Activated naive CD4-positive, alpha-beta T cell treated with anti-CD3 and anti-CD28 coated beads, Interleukin-2, amount 50 U/mL, for 16 hours (primary cell): ENCODE results near the gene CELSR2.
"Not testable (repeated sequence)": the region's sequence is repeated elsewhere in the genome, so short reads cannot be mapped to it uniquely, and the experiment has no call there.

Experiments used
- DNase-seq: peaks from one replicate; pipeline ENCODE4 v3.0.0-alpha.2; 2020

The CELSR2 gene, protein sequence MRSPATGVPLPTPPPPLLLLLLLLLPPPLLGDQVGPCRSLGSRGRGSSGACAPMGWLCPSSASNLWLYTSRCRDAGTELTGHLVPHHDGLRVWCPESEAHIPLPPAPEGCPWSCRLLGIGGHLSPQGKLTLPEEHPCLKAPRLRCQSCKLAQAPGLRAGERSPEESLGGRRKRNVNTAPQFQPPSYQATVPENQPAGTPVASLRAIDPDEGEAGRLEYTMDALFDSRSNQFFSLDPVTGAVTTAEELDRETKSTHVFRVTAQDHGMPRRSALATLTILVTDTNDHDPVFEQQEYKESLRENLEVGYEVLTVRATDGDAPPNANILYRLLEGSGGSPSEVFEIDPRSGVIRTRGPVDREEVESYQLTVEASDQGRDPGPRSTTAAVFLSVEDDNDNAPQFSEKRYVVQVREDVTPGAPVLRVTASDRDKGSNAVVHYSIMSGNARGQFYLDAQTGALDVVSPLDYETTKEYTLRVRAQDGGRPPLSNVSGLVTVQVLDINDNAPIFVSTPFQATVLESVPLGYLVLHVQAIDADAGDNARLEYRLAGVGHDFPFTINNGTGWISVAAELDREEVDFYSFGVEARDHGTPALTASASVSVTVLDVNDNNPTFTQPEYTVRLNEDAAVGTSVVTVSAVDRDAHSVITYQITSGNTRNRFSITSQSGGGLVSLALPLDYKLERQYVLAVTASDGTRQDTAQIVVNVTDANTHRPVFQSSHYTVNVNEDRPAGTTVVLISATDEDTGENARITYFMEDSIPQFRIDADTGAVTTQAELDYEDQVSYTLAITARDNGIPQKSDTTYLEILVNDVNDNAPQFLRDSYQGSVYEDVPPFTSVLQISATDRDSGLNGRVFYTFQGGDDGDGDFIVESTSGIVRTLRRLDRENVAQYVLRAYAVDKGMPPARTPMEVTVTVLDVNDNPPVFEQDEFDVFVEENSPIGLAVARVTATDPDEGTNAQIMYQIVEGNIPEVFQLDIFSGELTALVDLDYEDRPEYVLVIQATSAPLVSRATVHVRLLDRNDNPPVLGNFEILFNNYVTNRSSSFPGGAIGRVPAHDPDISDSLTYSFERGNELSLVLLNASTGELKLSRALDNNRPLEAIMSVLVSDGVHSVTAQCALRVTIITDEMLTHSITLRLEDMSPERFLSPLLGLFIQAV (N-terminal part only)

DNA sequence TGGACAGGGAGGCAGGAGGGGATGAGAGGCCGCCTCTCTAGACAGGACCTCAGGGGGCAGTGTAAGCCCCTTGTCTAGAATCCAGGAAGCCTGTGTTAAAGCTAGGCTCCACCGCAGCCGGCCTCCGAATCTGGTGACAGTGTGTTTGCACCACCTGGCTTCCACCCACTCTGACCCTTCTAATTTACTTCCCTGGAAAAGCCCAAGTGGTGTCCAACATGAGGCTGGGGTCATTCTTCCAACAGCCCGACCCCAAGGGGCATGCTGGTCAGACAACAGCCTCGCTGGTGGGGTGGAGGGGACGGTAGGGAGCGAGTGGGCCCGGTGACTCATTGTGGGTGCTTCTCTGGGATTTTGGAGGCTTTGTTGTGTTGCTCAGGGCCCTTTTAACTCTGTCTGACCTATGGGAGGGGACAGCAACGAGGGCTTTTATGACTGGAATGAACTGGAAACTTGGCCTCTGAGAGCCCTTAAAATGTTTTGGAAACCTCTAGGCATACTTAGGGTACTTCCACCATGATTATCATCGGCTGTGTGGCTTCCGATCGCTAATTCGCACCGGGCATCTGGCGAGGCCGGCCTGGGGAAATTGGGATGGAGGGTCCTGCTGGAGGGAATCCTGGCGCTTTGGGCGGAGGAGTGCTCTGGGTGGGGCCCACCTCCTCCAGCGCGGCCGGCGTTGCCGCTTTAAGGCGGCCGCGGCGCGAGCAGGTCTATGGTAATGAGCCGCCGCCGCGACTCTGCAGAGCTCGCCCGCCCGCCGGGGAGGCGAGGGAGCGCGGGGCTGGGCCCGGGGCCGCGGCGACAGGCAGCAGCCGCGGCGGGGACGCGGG, at the start of gene CELSR2:
CELSR2 (plus strand) TSS at position 743 of the 833 bp plus-strand sequence. CDS start 541 bp downstream, outside the sequence.
- DNase-seq: peak; percentile 65

DNA sequence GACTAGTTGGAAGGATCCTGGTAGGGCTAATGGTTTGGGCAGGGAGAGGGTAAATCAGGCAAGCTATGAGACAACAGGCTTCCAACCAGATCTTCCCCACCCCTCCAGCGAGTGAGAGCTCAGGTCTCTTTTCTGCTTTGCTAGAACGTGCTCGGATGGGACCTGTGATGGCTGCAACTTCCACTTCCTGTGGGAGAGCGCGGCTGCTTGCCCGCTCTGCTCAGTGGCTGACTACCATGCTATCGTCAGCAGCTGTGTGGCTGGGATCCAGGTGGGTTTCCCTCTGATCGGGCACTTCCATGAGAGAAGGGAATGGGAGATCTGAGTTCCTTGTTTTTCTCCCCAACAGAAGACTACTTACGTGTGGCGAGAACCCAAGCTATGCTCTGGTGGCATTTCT, 49.6 kb upstream of the CELSR2 start:
- DNase-seq: peak; percentile 17

DNA sequence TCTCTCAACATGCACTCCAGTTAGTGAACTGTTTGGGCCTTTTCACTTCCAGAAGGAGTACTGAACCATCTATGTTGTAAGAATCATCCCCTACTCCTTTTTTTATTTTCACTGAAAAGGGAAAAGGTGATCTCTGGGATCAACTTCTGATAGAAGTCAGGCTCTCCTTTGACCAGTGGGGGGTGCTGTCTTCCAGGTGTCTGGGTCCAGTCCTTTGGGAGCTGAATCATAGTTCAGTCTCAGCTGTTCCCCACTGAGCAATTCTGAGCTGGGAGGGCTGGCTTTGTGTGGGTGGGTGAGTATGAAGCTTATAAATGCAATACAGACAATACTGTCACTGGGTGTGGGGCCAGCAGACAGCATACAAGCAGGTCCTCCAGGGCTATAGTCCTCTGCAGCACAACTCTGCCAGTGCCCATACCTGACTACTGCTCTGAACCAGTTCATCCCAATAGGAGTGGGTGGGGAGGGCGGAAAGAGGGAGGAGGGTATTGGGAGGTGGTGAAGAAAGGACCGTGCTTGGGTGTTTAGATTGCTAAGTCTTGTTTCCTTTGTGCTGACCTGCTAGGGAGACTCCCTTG, 48.1 kb upstream of the CELSR2 start:
- DNase-seq: peak; percentile 77

DNA sequence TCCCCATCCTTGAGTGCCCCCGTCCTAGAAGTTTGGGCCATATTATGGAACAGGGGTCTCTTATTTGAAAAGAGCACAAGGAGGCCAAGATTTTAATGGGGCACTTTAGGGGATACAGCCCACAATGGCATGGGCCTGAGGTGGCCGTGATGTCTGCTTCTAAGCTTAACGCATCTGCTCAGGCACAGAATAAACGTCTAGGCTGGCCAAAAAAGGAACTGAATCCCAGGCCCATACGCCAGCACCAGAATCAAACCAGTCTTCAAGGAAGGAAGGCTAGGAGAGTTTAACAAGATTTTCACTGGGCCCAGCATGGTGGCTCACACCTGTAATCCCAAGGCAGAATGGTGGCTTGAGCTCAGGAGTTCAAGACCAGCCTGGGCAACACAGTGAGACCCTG, 44.9 kb upstream of the CELSR2 start:
- no peak for DNase-seq

DNA sequence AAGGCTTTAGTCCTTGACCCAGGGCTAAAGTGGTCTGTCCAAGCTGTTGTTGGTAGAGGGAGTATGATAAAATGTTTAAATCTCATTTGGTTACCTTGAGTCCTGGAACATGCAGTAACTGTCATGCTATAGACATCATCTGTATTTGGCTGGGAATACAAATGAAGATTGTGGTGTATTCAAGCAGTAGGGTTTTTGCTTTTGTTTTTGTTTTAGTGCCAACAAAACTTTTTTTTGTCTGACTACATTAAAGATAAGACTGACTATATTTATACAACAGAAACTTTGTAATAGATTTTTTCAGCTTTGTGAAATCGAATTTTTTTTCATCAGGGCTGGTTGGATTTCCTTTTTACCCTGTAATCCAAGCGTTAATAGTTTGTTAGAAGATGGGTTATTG, 43.0 kb upstream of the CELSR2 start:
- no peak for DNase-seq

DNA sequence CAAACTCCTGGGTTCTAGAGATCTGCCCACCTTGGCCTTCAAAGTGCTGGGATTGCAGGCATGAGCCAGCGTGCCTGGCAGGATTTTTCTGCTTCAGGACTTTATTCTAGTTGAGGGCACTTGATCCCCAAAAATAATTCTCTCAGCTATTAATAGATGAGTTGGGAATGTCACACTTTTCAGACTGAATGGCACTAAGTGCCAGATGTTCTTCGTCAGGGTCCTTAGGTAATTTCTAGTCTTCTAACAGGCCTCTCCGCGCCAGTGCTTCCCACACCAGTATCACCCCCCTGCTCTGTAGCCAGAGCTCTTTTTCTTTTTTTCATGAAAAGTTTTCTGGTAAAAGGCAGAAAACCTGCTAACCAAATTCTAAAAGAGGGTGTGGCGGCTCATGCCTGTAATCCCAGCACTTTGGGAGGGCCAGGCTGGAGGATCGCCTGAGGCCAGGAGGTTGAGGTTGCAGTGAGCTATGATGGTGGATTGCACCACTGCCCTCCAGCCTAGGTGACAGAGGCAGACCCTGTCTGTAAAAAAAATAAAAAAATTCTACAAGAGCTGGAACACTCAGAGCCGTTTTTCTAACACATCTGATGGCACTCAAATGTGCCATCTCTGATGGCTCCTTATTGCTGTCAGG, 41.8 kb upstream of the CELSR2 start:
- no peak for DNase-seq

DNA sequence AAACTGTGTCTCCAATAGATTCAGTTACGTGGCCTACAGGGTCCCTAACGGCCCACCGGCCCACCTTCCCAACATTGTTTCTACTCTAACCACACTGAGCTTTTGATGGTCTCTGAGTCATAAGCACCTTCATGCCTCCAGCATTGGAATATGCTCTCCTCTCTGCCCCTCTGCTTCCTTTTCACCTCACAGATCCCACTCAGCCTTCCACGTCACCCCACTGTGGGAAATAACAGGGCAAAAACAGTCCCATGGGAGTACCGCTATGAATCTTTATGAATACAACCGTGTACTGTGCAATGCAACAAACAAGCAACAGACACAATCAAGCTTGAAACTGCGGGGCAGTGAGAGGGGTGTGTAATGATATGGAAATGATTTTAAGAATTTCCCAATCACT, 40.9 kb upstream of the CELSR2 start:
- DNase-seq: no peak

DNA sequence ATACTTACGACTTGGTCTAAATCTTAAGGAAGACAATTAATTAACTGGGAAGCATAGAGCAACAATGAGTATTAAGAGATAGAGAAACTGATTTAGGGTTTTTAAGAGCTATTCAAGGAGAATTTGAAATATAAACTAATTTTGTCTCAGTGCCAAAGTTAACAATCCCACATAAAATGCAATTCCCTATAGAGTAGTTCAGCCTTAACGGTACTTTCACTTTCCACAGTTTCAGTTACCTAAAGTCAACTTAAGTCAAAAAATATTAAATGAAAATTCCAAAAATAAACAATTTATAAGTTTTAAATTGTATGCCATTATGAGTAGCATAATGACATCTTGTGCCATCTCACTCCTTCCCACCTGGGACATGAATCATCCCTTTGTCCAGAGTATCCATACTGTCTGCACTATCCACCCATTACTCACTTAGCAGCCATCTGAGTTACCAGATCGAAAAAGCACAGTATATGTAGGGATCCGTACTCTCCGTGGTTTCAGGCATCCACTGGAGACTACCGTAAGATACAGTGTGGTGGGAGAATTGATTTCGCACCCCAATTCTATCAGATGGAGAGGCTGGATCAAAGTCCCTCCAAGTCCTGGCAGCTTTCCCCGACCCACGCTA, 40.4 kb upstream of the CELSR2 start:
- DNase-seq: no peak

DNA sequence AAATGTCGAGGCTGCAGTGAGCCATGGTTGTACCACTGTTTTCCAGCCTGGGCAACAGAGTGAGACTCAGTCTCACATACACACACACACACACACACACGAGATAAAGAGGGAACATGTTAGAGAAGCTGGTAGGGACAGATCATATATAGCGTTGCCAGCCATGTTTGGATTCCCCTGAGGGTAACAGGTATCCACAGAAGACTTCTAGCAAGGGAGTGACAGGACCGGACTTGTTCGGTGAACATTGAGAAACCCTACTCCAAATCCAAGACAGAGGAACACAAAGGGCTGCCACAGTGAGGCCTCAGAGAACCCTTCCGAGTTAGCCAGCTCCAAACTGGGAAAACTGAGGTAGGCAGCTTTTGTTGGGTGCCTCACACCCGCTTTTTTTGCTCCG, 39.3 kb upstream of the CELSR2 start:
- DNase-seq: no peak

DNA sequence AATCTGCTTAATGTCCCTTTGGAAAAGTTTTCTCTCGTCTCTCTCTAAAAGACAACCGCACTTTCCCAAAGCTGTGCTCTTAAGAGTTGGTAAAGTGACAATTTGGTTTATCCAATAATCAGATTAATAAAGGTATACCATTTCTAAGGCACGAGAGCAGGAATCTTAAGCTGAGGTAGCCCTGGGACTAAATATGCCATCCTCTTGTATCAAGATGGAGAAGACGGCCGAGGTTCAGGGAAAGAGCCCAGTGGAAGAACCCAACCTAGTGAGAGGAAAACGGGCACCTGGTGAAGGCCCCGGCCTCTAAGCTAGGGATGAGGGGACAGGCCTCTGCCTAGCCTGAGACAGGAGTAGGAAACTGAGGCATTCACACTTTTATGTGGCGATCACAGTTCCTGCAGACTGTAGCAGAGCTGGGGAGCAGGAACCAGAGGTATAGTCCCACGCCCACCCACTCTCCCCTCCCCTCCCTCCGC, 36.0 kb upstream of the CELSR2 start:
- no peak for DNase-seq

DNA sequence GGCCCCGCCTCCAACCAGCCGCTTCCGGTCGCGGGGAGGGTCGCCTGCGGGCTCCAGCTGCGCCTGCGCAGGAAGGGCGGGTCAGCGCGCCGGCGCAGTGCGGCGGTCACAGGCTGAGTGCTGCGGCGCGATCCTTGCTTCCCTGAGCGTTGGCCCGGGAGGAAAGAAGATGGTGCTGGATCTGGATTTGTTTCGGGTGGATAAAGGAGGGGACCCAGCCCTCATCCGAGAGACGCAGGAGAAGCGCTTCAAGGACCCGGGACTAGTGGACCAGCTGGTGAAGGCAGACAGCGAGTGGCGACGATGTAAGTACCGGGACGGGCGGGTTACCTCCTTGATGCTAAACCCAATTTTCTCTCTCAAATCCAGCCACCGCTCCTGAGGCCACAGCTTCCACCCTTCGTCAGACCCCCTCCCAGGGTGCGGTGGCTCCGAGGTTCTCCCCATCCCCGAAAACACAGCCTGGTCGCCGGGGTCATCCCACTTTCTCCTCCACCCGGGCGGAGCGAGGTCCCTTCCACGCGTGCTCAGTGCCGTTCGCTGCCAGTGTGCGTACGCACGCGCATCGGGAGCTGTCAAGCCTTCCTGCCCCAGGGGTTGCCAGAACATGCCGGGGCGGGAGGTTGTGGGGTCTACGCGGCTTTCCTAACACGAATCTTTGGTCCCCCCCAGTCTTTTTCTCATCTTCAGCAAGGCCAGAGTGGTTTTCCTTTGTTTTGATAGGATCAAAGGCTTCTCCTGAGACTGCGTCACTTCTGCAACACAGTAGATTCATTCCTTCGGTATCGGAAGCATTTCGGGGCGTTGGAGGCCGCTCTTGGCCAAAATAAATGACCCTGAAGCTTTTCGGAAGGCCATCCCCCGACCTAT, 35.3 kb upstream of the CELSR2 start, which contains the start of gene SARS1:
SARS1 (plus strand) TSS at position 95 of the 870 bp plus-strand sequence; CDS start at position 170, 75 bp downstream.
- DNase-seq: peak; percentile 86

DNA sequence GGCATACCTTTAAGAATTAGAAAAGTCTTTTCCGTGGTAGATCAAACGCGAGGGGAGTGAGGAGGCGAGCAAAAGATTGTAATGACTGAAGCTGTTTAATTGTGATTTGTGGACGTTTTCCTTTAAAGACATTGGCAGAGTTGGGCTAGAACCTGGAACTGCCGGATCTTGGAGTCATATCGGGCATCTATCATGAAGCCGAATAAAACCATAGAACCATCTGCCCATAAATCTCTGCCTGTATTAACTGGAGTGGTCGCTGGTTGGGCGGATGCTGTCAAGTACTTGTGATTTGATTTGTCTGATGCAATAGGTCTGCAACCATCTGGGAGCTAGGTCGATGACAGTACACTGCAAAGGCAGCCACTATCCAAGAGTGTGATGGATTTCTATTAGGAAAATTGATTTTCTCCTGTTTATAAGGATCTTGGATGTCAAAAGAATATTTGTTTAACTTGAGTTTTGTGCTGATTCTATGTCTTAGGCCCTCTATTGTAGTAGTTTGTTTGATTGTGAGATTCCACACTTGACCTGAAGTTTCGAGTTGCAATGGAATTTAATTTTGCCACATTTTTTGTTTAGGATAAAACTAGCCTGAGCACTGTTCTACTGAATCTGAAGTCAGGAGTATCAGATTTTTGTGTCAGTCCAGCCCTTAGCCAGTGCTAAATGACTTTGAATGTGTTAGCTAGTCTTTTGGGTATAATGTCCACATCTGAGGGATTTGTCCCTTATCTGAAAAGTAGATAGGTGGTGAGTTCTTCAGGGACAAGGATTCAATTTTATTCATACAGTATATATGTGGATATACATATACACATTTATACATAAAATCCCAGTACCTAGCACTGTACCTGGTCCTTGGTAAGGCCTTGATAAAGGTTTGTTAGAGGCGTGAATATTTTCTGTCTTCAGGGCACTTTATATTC, 34.4 kb upstream of the CELSR2 start:
- peak; percentile 57 for DNase-seq

DNA sequence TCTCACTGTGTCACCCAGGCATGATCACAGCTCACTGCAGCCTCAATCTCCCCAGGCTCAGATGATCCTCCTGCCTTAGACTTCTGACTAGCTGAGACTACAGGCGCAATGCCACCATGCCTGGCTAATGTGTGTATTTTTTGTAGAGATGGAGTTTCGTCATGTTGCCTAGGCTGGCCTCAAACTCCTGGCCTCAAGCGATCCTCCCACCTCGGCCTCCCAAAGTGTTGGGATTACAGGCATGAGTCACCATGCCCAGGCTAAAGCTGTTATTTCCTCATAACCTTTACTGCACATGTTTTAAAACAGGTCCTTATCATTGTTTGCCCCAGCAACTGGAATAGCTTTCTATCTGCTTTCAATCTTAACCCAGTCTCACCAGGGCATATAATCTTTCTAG, 32.7 kb upstream of the CELSR2 start:
- no peak for DNase-seq

DNA sequence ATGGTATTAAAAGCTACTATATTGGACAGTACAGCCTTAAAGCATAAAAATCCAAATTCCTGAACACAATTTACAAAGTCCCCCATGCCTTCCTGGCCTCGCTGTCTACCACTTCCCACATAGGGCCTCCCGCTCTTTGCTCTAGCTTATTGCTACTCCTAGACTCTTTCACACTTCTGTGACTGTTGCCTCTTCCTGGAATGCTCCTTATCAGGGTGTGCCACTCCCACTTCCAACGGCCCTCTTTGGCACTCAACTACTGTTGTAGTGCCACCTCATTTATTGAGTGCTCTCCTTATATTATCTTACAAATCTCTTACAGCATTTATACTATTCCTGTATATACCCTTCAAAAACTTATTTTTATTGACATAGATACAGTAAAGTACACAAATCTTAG, 30.8 kb upstream of the CELSR2 start:
- no peak for DNase-seq

DNA sequence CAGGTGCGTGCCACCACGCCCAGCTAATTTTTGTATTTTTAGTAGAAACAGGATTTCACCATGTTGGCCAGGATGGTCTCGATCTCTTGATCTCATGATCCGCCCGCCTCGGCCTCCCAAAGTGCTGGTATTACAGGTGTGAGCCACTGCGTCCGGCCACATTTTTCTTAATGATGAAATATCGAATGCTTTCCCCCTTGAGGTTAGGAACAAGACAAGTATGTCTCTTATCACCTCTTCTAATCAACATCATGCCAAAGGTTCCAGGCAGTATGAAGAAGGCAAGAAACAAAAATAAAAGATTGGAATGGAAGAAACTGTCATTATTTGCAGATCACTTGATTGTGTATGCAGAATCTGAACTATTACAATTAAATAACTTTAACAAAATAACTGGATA, 28.1 kb upstream of the CELSR2 start:
- not testable (repeated sequence) for DNase-seq

DNA sequence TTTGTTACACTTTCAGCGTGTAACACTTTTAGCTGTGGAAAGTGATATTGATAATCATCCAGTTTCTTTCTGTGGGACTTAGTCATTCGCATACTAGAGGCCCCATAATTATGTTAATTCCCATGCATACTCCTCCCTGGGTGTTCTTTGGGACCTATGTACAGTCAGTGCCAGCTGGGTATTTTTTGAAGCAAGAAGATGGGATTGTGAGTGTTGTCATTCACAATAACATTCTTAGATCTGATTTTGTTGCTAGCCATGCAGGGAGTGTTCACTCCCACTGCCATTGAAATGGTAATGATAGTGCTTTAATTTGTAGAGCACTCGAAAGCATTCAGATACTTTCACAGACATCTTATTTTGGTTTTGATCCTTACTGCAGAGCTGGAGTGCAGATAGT, 24.0 kb upstream of the CELSR2 start:
- no peak for DNase-seq

DNA sequence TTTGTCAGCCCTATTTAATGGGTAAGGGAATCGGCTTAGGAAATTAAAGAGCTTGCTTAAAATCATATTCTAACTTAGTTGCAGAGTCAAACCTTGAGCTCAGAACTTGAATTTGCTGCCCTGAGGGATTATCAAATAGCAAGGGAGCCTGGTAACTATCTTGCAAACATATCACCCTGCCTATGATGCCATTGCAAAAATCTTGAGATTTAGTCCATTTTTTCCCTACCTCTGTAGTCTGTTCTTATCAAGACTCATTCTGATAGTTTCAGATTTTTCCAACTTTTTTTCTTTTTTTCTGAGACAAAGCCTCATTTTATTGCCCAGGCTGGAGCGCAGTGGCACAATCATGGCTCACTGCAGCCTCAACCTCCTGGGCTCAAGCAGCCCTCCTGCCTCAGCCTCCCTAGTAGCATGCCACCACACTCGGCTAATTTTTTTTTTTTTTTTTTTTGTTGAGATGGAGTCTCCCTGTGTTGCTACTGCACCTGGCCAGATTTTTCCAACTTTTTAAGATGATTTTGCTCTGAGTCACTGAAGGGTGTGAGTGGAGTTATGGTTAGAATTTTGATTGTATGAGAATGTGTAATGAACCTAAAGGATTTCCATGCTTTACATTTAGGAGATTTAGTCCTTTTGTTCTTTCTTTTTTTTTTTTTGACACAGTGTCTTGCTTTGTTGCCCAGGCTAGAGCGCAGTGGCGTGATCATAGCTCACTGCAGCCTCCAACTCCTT, 23.5 kb upstream of the CELSR2 start:
- no peak for DNase-seq

DNA sequence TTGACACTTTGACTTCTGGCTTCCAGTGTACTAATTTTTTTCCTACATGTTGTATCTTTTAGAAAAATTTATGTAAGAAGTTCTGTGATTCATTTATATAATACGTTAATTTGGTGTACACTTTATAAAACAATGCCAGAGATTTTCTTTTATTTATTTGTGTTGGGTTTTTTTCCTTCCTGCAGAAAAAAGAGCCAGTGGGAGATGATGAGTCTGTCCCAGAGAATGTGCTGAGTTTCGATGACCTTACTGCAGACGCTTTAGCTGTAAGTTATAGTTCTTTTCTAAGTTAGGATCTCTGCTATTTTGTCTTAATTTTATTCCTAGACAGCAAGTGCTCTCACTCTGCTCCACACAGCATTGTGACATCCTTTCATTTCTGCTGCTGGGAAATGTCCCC, 21.2 kb upstream of the CELSR2 start:
- no peak for DNase-seq
